ENCODE results near the gene BNC2.

- TF ChIP-seq CTCF (IDR thresholded peaks at IDR 0.05) (no peak), POLR2AphosphoS5 (IDR thresholded peaks at IDR 0.05) (no peak), EP300 (IDR thresholded peaks at IDR 0.05) (no peak)
These were observed 15.5 kb upstream of the BNC2 start for GRCh38 chr9:16885931-16886330.
